GM20000 (cell line): ENCODE measurements around the gene RANBP2.

ENCODE experiments used
- DNase-seq: peaks from one replicate; pipeline ENCODE4 v3.0.0; 2012; ENCODE audit warnings: low spot score
- CTCF ChIP-seq: IDR thresholded peaks from 2 replicates; pipeline ENCODE4 v1.5.1; 2012; ENCODE audit warnings: mild to moderate bottlenecking, control low read depth; ENCODE audit errors: extremely low read depth, missing control alignments

RANBP2 gene

GRCh38 chr2:108786008-108786353 lies 66.7 kb downstream of the RANBP2 start:
- no peak for TF ChIP-seq CTCF
- DNase-seq, result no peak

- DNase-seq, result peak; percentile 95
- TF ChIP-seq CTCF, result no peak
Observed at GRCh38 chr2:108786354-108787215, 67.3 kb downstream of the RANBP2 start, which contains the start of gene CCDC138. TSS of gene CCDC138 (plus strand) at chr2:108786771. CDS start at chr2:108786823, 52 bp downstream.

GRCh38 chr2:108787216-108787541 lies 67.9 kb downstream of the RANBP2 start:
- no peak for TF ChIP-seq CTCF
- no peak for DNase-seq

GRCh38 chr2:108803045-108803736 lies 83.9 kb downstream of the RANBP2 start:
- no peak for TF ChIP-seq CTCF
- DNase-seq, result no peak

GRCh38 chr2:108805032-108805431 lies 85.8 kb downstream of the RANBP2 start:
- no peak for DNase-seq
- TF ChIP-seq CTCF, result no peak

- DNase-seq, result no peak
- TF ChIP-seq CTCF, result no peak
Observed at GRCh38 chr2:108805782-108806181, 86.5 kb downstream of the RANBP2 start.

- no peak for DNase-seq
- TF ChIP-seq CTCF, result no peak
Observed at GRCh38 chr2:108806371-108807113, 87.3 kb downstream of the RANBP2 start.
